Spleen (tissue), 7 donors: ENCODE measurements around the gene IFNA16.
"Not testable (repeated sequence)": the region's sequence is repeated elsewhere in the genome, so short reads cannot be mapped to it uniquely, and the experiment has no call there.

Source experiments
- POLR2A ChIP-seq, 3 donors: fragments of 450-650 bp; IDR thresholded peaks; one replicate each; pipeline ENCODE4 v1.5.1; 2017; ENCODE audit warnings: antibody characterized with exemption in 3 of 3, mild to moderate bottlenecking in 1 of 3
- POLR2AphosphoS5 ChIP-seq, 3 donors: sonication (generic); formaldehyde crosslinking; IDR thresholded peaks; one replicate each; pipeline ENCODE4 v1.5.1; 2017; ENCODE audit warnings: antibody characterized with exemption in 3 of 3
- TF ChIP-seq, protein P1 (sequence below), 11 experiments: fragments of 200-600 bp in 7 of 11; fragments of 450-650 bp in 4 of 11; sonication (generic) in 4 of 11; IDR thresholded peaks in 8 of 11; conservative IDR thresholded peaks in 3 of 11; 1 replicate in 7 of 11; 2 replicates in 4 of 11; pipeline versions ENCODE4 v1.4.0 to v1.8.0; 2016 to 2021; ENCODE audit warnings: antibody characterized with exemption in 11 of 11, inconsistent platforms in 4 of 11, mild to moderate bottlenecking in 1 of 11
- donor health status: DM: no; HTN: no; CAD: no; lungs with moderate emphysema.
- donor health status: DM: no; HTN: no; CAD: no.
- donor health status: DM: no; HTN: no; CAD: no.

DNA sequence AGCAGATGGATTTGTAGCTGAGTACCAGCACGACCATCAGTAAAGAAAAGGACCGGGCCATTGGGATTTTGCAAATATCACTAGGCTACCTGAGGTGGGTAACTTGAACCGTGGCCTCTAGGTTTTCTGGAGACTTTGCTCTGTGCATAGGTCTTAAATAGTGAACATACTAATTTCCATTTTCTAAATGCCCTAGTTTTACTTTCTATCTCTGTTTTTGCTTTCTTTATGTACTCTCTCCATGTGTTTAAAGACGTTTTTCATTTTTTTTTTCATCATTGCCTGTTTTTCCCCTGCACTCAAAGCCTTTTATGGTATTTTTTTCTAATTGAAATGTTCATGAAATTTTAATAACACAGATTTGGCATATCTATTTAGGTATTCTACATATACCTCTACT lies 15.0 kb downstream of the IFNA16 start, which contains the start of gene IFNA7:
- TF ChIP-seq POLR2AphosphoS5, POLR2A (IDR thresholded peaks at IDR 0.05): not testable (repeated sequence)
- TF ChIP-seq, protein P1, sequence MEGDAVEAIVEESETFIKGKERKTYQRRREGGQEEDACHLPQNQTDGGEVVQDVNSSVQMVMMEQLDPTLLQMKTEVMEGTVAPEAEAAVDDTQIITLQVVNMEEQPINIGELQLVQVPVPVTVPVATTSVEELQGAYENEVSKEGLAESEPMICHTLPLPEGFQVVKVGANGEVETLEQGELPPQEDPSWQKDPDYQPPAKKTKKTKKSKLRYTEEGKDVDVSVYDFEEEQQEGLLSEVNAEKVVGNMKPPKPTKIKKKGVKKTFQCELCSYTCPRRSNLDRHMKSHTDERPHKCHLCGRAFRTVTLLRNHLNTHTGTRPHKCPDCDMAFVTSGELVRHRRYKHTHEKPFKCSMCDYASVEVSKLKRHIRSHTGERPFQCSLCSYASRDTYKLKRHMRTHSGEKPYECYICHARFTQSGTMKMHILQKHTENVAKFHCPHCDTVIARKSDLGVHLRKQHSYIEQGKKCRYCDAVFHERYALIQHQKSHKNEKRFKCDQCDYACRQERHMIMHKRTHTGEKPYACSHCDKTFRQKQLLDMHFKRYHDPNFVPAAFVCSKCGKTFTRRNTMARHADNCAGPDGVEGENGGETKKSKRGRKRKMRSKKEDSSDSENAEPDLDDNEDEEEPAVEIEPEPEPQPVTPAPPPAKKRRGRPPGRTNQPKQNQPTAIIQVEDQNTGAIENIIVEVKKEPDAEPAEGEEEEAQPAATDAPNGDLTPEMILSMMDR (IDR thresholded peaks at IDR 0.05 in 8 of 11, conservative IDR thresholded peaks at IDR 0.05 in 3 of 11) = not testable (repeated sequence)
